GM23338 (cell line): Measurements from ENCODE around the gene SEL1L2. TPM values are rescaled to one million over a fixed set of nuclear protein-coding genes. Genes with fewer than 3 reads are reported as not detected.

ENCODE experiments used
- ATAC-seq: fragments of 200-7000 bp; cut with Tn5 transposase; 3 replicates; pipeline ENCODE4 v1.9.1; 2020
- DNase-seq: peaks from one replicate; pipeline ENCODE4 v3.0.0-alpha.2; 2015; ENCODE audit warnings: low spot score
- H2AFZ ChIP-seq: fragments of 200-600 bp; sonication (generic); 2 replicates; pipeline ENCODE4 v1.8.0; 2016; ENCODE audit warnings: antibody characterized with exemption, mild to moderate bottlenecking, moderate library complexity
- H3F3A ChIP-seq: fragments of 200-600 bp; sonication (generic); replicated peaks from 2 replicates; pipeline ENCODE4 v1.8.0; 2017; ENCODE audit warnings: antibody characterized with exemption, mixed run types, low read depth
- H3K27ac ChIP-seq: fragments of 200-600 bp; sonication (generic); 2 replicates; pipeline ENCODE4 v1.6.1; 2016; ENCODE audit warnings: low read depth
- H3K27me3 ChIP-seq: fragments of 200-600 bp; sonication (generic); 2 replicates; pipeline ENCODE4 v1.8.0; 2016; ENCODE audit warnings: mild to moderate bottlenecking, mixed run types, moderate library complexity; ENCODE audit not compliant: insufficient read depth
- H3K36me3 ChIP-seq: fragments of 200-600 bp; sonication (generic); 2 replicates; pipeline ENCODE4 v1.8.0; 2016; ENCODE audit warnings: mild to moderate bottlenecking; ENCODE audit not compliant: insufficient read depth
- H3K4me1 ChIP-seq: fragments of 200-600 bp; sonication (generic); 2 replicates; pipeline ENCODE4 v1.8.0; 2016; ENCODE audit warnings: mild to moderate bottlenecking, moderate library complexity; ENCODE audit not compliant: insufficient read depth
- H3K4me2 ChIP-seq: fragments of 200-600 bp; sonication (generic); 2 replicates; pipeline ENCODE4 v1.7.1; 2017; ENCODE audit warnings: mixed run types
- H3K4me3 ChIP-seq: fragments of 200-600 bp; sonication (generic); 2 replicates; pipeline ENCODE4 v1.6.1; 2016; ENCODE audit warnings: mixed run types
- H3K79me2 ChIP-seq: fragments of 200-600 bp; sonication (generic); replicated peaks from 2 replicates; pipeline ENCODE4 v1.8.0; 2017; ENCODE audit warnings: mild to moderate bottlenecking; ENCODE audit not compliant: insufficient read depth
- H3K9me2 ChIP-seq: fragments of 200-600 bp; sonication (generic); 2 replicates; pipeline ENCODE4 v1.8.0; 2017; ENCODE audit not compliant: insufficient read depth
- H4K20me1 ChIP-seq: fragments of 200-600 bp; sonication (generic); replicated peaks from 2 replicates; pipeline ENCODE4 v1.8.0; 2017; ENCODE audit warnings: mild to moderate bottlenecking; ENCODE audit not compliant: insufficient read depth
- H3K27ac Mint-ChIP-seq: 2 replicates; pipeline ENCODE4 v1.8.0; 2020; ENCODE audit warnings: inconsistent platforms, mild to moderate bottlenecking, moderate library complexity, mixed read lengths
- H3K27me3 Mint-ChIP-seq: 3 replicates; pipeline ENCODE4 v1.8.0; 2022; ENCODE audit warnings: low read depth, mild to moderate bottlenecking, moderate library complexity, mixed read lengths, inconsistent platforms; ENCODE audit not compliant: insufficient read depth, poor library complexity
- H3K36me3 Mint-ChIP-seq: 3 replicates; pipeline ENCODE4 v1.8.0; 2021; ENCODE audit warnings: low read depth, mild to moderate bottlenecking, inconsistent platforms, moderate library complexity, mixed read lengths
- H3K4me1 Mint-ChIP-seq: 3 replicates; pipeline ENCODE4 v1.8.0; 2020; ENCODE audit warnings: mild to moderate bottlenecking, inconsistent platforms, mixed read lengths
- H3K4me3 Mint-ChIP-seq: 3 replicates; pipeline ENCODE4 v1.8.0; 2021; ENCODE audit warnings: moderate library complexity, mild to moderate bottlenecking, inconsistent platforms, mixed read lengths
- H3K9me3 Mint-ChIP-seq: 3 replicates; pipeline ENCODE4 v1.8.0; 2020; ENCODE audit warnings: moderate library complexity, mild to moderate bottlenecking, inconsistent platforms, mixed read lengths
- CREB1 ChIP-seq: fragments of 250-450 bp; sonication (Bioruptor Pico); IDR thresholded peaks from 2 replicates; pipeline ENCODE4 v1.5.0; 2020; ENCODE audit warnings: low read depth, mild to moderate bottlenecking, moderate library complexity
- EZH2 ChIP-seq: fragments of 200-600 bp; sonication (generic); IDR thresholded peaks from one replicate; pipeline ENCODE4 v1.8.0; 2017; ENCODE audit warnings: antibody characterized with exemption, mild to moderate bottlenecking, low read depth; ENCODE audit not compliant: unreplicated experiment
- EZH2phosphoT487 ChIP-seq: fragments of 200-600 bp; sonication (generic); IDR thresholded peaks from one replicate; pipeline ENCODE4 v1.8.1; 2018; ENCODE audit warnings: antibody characterized with exemption; ENCODE audit not compliant: unreplicated experiment
- JUNB ChIP-seq: IDR thresholded peaks from one replicate; pipeline ENCODE4 v1.6.1; 2016; ENCODE audit warnings: antibody characterized with exemption; ENCODE audit not compliant: unreplicated experiment
- NANOG ChIP-seq: IDR thresholded peaks from 2 replicates; pipeline ENCODE4 v1.6.1; 2016; ENCODE audit warnings: antibody characterized with exemption, borderline replicate concordance
- POLR2AphosphoS5 ChIP-seq: IDR thresholded peaks from 2 replicates; pipeline ENCODE4 v1.6.1; 2016; ENCODE audit warnings: antibody characterized with exemption, low read depth
- STAT1 ChIP-seq: IDR thresholded peaks from one replicate; pipeline ENCODE4 v1.6.1; 2016; ENCODE audit warnings: antibody characterized with exemption; ENCODE audit not compliant: unreplicated experiment
- ZNF114 ChIP-seq: fragments of 250-450 bp; sonication (Bioruptor Pico); IDR thresholded peaks from 2 replicates; pipeline ENCODE4 v1.5.0; 2020; ENCODE audit warnings: mild to moderate bottlenecking, moderate library complexity
- ZNF331 ChIP-seq: fragments of 250-450 bp; sonication (Bioruptor Pico); IDR thresholded peaks from 2 replicates; pipeline ENCODE4 v1.5.0; 2020; ENCODE audit warnings: low read depth, mild to moderate bottlenecking, moderate library complexity
- polyA plus RNA-seq: library from polyadenylated mRNA; unstranded; fragments of >200 nt; fragmentation: Nextera tagmentation; extraction: Ambion mirVana; gene quantifications from 2 replicates; pipeline ENCODE4 v1.2.1, GENCODE V29; 2016
- total RNA-seq: library from RNA; depleted of rRNA; stranded (reverse); fragments of >200 nt; shearing (Covaris generic); gene quantifications from 2 replicates; pipeline ENCODE4 v1.2.3, GENCODE V29; 2014
- TF ChIP-seq, protein P1 (sequence below): IDR thresholded peaks from one replicate; pipeline ENCODE4 v1.6.1; 2018; ENCODE audit warnings: antibody characterized with exemption; ENCODE audit not compliant: unreplicated experiment
- TF ChIP-seq, protein P2 (sequence below), 2 experiments: fragments of 200-600 bp in 1 of 2; sonication (generic) in 1 of 2; conservative IDR thresholded peaks; 2 replicates each; pipeline versions ENCODE4 v1.5.1 to v1.6.1; 2016 to 2017; ENCODE audit warnings: antibody characterized with exemption in 2 of 2, low read depth in 2 of 2, mild to moderate bottlenecking in 2 of 2, moderate library complexity in 1 of 2
- TF ChIP-seq, protein P3 (sequence below): fragments of 250-450 bp; sonication (Bioruptor Pico); IDR thresholded peaks from 2 replicates; pipeline ENCODE4 v1.5.0; 2020; ENCODE audit warnings: mild to moderate bottlenecking, moderate library complexity

The SEL1L2 gene
- total and polyA plus RNA-seq, 2 experiments from 2014 or later: not detected

DNA sequence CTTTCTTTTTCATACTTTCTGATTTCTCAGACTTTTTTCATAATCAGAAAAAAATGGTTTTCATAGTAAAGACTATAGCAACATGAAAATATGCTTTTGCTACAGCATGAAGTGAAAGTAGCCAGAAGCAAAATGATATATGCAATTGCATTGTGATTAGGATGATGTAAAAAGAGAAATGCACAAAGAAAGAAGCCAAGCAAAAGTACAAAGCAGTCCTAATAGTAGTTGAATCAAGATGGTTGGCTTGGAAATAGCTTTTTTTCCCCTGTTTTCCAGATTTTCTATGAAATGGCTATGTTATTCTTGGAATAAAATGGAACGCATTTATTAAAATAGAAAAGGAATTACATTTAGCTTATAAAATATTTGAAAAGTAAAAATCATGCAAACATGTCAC, 77.3 kb downstream of the SEL1L2 start:
- no peaks in the 10 kb centered on the region for H3K27me3 ChIP-seq
- no peaks in the 10 kb centered on the region for H3F3A ChIP-seq
- H3K36me3 Mint-ChIP-seq: no peaks in the 10 kb centered on the region
- H3K4me3 ChIP-seq: no peak overlapping the region
- H3K4me1 ChIP-seq: no peaks in the 10 kb centered on the region
- no peak overlapping the region for H3K27ac Mint-ChIP-seq
- DNase-seq (no peak), ATAC-seq (no peak)
- H3K36me3 ChIP-seq: no peaks in the 10 kb centered on the region
- H3K4me2 ChIP-seq: no peak overlapping the region
- H3K27ac ChIP-seq: no peak overlapping the region
- H2AFZ ChIP-seq: no peak overlapping the region
- no peaks in the 10 kb centered on the region for H3K9me3 Mint-ChIP-seq
- no peaks in the 10 kb centered on the region; the same call in 1 of the 2 replicates for H3K9me2 ChIP-seq
- no peak overlapping the region for H3K4me3 Mint-ChIP-seq
- no peaks in the 10 kb centered on the region for H3K27me3 Mint-ChIP-seq
- H4K20me1 ChIP-seq: no peaks in the 10 kb centered on the region
- H3K79me2 ChIP-seq: no peaks in the 10 kb centered on the region
- no peaks in the 10 kb centered on the region for H3K4me1 Mint-ChIP-seq
- TF ChIP-seq, protein P1, sequence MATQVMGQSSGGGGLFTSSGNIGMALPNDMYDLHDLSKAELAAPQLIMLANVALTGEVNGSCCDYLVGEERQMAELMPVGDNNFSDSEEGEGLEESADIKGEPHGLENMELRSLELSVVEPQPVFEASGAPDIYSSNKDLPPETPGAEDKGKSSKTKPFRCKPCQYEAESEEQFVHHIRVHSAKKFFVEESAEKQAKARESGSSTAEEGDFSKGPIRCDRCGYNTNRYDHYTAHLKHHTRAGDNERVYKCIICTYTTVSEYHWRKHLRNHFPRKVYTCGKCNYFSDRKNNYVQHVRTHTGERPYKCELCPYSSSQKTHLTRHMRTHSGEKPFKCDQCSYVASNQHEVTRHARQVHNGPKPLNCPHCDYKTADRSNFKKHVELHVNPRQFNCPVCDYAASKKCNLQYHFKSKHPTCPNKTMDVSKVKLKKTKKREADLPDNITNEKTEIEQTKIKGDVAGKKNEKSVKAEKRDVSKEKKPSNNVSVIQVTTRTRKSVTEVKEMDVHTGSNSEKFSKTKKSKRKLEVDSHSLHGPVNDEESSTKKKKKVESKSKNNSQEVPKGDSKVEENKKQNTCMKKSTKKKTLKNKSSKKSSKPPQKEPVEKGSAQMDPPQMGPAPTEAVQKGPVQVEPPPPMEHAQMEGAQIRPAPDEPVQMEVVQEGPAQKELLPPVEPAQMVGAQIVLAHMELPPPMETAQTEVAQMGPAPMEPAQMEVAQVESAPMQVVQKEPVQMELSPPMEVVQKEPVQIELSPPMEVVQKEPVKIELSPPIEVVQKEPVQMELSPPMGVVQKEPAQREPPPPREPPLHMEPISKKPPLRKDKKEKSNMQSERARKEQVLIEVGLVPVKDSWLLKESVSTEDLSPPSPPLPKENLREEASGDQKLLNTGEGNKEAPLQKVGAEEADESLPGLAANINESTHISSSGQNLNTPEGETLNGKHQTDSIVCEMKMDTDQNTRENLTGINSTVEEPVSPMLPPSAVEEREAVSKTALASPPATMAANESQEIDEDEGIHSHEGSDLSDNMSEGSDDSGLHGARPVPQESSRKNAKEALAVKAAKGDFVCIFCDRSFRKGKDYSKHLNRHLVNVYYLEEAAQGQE: no peak
- TF ChIP-seq ZNF331 (CRISPR knock-in tag) (no peak), EZH2phosphoT487 (no peak), CREB1 (no peak), EZH2 (no peak), STAT1 (no peak), NANOG (no peak), ZNF114 (CRISPR knock-in tag) (no peak), JUNB (no peak)

DNA sequence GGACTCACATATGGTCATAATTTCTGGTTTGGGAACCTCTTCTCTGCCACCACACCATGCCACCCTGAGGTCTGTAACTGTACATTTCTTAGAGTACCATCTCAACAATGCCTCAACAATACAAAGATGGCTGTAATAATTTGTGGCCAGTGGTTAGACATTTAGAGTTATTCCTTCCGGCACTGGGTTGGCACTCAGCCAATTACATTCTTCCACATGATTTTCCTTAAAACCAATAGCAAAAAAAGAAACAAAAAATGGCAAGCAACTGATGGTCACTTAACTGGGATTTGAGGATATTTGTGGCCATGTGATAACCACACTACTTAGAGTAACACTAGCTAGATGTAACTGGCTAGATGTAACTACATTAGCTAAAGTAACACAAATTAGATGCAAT, 79.9 kb downstream of the SEL1L2 start:
- Mint-ChIP-seq H3K4me1 (no peaks in the 10 kb centered on the region), H3K27me3 (no peaks in the 10 kb centered on the region)
- H3K4me2 ChIP-seq: no peak overlapping the region
- TF ChIP-seq EZH2: no peak
- TF ChIP-seq, protein P2, sequence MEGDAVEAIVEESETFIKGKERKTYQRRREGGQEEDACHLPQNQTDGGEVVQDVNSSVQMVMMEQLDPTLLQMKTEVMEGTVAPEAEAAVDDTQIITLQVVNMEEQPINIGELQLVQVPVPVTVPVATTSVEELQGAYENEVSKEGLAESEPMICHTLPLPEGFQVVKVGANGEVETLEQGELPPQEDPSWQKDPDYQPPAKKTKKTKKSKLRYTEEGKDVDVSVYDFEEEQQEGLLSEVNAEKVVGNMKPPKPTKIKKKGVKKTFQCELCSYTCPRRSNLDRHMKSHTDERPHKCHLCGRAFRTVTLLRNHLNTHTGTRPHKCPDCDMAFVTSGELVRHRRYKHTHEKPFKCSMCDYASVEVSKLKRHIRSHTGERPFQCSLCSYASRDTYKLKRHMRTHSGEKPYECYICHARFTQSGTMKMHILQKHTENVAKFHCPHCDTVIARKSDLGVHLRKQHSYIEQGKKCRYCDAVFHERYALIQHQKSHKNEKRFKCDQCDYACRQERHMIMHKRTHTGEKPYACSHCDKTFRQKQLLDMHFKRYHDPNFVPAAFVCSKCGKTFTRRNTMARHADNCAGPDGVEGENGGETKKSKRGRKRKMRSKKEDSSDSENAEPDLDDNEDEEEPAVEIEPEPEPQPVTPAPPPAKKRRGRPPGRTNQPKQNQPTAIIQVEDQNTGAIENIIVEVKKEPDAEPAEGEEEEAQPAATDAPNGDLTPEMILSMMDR (conservative IDR thresholded peaks at IDR 0.05; ENCODE audit: low read depth in 2 of 2): no peak
- no peak for TF ChIP-seq POLR2AphosphoS5
- no peak for TF ChIP-seq EZH2phosphoT487
- TF ChIP-seq CREB1: no peak
- TF ChIP-seq, protein P3, sequence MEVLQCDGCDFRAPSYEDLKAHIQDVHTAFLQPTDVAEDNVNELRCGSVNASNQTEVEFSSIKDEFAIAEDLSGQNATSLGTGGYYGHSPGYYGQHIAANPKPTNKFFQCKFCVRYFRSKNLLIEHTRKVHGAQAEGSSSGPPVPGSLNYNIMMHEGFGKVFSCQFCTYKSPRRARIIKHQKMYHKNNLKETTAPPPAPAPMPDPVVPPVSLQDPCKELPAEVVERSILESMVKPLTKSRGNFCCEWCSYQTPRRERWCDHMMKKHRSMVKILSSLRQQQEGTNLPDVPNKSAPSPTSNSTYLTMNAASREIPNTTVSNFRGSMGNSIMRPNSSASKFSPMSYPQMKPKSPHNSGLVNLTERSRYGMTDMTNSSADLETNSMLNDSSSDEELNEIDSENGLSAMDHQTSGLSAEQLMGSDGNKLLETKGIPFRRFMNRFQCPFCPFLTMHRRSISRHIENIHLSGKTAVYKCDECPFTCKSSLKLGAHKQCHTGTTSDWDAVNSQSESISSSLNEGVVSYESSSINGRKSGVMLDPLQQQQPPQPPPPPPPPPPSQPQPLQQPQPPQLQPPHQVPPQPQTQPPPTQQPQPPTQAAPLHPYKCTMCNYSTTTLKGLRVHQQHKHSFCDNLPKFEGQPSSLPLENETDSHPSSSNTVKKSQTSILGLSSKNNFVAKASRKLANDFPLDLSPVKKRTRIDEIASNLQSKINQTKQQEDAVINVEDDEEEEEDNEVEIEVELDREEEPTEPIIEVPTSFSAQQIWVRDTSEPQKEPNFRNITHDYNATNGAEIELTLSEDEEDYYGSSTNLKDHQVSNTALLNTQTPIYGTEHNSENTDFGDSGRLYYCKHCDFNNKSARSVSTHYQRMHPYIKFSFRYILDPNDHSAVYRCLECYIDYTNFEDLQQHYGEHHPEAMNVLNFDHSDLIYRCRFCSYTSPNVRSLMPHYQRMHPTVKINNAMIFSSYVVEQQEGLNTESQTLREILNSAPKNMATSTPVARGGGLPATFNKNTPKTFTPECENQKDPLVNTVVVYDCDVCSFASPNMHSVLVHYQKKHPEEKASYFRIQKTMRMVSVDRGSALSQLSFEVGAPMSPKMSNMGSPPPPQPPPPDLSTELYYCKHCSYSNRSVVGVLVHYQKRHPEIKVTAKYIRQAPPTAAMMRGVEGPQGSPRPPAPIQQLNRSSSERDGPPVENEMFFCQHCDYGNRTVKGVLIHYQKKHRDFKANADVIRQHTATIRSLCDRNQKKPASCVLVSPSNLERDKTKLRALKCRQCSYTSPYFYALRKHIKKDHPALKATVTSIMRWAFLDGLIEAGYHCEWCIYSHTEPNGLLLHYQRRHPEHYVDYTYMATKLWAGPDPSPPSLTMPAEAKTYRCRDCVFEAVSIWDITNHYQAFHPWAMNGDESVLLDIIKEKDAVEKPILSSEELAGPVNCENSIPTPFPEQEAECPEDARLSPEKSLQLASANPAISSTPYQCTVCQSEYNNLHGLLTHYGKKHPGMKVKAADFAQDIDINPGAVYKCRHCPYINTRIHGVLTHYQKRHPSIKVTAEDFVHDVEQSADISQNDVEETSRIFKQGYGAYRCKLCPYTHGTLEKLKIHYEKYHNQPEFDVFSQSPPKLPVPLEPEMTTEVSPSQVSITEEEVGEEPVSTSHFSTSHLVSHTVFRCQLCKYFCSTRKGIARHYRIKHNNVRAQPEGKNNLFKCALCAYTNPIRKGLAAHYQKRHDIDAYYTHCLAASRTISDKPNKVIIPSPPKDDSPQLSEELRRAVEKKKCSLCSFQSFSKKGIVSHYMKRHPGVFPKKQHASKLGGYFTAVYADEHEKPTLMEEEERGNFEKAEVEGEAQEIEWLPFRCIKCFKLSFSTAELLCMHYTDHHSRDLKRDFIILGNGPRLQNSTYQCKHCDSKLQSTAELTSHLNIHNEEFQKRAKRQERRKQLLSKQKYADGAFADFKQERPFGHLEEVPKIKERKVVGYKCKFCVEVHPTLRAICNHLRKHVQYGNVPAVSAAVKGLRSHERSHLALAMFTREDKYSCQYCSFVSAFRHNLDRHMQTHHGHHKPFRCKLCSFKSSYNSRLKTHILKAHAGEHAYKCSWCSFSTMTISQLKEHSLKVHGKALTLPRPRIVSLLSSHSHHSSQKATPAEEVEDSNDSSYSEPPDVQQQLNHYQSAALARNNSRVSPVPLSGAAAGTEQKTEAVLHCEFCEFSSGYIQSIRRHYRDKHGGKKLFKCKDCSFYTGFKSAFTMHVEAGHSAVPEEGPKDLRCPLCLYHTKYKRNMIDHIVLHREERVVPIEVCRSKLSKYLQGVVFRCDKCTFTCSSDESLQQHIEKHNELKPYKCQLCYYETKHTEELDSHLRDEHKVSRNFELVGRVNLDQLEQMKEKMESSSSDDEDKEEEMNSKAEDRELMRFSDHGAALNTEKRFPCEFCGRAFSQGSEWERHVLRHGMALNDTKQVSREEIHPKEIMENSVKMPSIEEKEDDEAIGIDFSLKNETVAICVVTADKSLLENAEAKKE (CRISPR knock-in tag): no peak

More for the DNA sequence above, 79.9 kb downstream of the SEL1L2 start:
- 0 out of 2 replicates have a peak overlapping the region, but pooled peaks have one; percentile 29 for H2AFZ ChIP-seq
- ATAC-seq (no peak), DNase-seq (no peak)
- H3K9me3 Mint-ChIP-seq: no peaks in the 10 kb centered on the region
- H3K4me1 ChIP-seq: no peaks in the 10 kb centered on the region
- H3K27me3 ChIP-seq: no peaks in the 10 kb centered on the region
- H3K36me3 ChIP-seq: no peaks in the 10 kb centered on the region
- H3K27ac ChIP-seq: no peak overlapping the region
- H4K20me1 ChIP-seq: no peaks in the 10 kb centered on the region
- H3K36me3 Mint-ChIP-seq: no peaks in the 10 kb centered on the region
- no peak overlapping the region for H3K4me3 Mint-ChIP-seq
- no peaks in the 10 kb centered on the region for H3K9me2 ChIP-seq
- no peaks in the 10 kb centered on the region for H3F3A ChIP-seq
- H3K27ac Mint-ChIP-seq: no peak overlapping the region
- H3K4me3 ChIP-seq: no peak overlapping the region
- H3K79me2 ChIP-seq: no peaks in the 10 kb centered on the region
